Activated CD8-positive, alpha-beta memory T cell treated with anti-CD3 and anti-CD28 coated beads for 24 hours (primary cell): ENCODE results near the gene ATG7.
"Not testable (repeated sequence)": the region's sequence is repeated elsewhere in the genome, so short reads cannot be mapped to it uniquely, and the experiment has no call there.

ENCODE experiments used
- DNase-seq: peaks from one replicate; pipeline ENCODE4 v3.0.0-alpha.2; 2020

Gene ATG7

DNA sequence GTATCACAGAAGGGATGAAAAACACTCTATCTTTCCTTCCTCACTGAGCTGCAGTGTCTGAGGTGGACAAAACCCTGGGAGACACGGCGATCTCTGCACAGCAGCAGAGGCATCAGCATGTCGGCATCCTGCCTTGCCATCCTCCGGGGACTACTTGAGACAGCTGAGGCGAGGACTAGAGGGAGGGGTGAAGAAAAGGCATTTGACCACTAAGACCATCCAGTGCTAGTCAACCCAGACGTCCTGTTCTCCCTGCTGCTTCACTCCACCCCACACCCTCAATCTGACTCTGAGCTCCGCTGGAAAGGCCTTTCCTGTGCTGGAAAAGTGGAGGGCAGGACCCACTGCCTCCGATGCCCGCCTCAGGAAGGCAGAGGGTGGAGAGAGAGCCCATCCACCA is 304.3 kb downstream of the ATG7 start:
- DNase-seq, result no peak

DNA sequence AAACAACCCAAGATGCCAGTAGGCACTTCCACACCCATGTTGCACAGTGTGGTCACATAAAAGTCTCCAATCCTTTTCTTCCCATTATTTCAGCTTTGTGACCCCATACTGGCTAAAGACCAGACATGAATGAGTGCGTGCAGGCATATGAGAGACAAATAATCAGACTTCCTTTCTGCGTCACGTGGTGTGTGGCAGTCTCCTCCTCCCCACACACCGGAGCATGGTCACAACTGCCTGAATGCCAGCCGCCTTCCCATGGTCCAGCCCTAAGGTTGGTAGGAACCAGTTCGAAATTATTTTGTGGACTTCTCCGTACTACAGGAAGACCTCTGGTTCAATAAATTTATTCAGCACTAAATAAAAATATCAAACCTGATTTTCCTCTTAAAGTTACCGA is 306.0 kb downstream of the ATG7 start:
- DNase-seq, result no peak

DNA sequence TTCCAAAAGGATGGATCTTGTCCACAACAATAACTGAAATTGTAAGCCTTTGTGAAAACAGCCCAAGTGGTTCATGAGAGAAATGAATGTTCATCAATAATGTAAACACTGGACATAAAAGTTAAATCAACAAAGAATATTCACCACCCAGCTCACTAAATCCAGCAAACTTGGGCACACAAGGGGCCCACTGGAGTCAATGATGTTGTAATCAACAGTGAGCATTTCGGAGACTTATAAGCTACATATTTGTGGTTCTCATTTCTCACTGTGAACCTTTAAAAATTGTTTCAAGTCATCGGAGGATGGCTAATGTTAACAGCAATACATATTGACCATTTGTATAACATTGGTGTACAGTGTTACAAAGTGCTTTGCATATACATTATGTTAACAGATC is 308.4 kb downstream of the ATG7 start:
- no peak for DNase-seq

DNA sequence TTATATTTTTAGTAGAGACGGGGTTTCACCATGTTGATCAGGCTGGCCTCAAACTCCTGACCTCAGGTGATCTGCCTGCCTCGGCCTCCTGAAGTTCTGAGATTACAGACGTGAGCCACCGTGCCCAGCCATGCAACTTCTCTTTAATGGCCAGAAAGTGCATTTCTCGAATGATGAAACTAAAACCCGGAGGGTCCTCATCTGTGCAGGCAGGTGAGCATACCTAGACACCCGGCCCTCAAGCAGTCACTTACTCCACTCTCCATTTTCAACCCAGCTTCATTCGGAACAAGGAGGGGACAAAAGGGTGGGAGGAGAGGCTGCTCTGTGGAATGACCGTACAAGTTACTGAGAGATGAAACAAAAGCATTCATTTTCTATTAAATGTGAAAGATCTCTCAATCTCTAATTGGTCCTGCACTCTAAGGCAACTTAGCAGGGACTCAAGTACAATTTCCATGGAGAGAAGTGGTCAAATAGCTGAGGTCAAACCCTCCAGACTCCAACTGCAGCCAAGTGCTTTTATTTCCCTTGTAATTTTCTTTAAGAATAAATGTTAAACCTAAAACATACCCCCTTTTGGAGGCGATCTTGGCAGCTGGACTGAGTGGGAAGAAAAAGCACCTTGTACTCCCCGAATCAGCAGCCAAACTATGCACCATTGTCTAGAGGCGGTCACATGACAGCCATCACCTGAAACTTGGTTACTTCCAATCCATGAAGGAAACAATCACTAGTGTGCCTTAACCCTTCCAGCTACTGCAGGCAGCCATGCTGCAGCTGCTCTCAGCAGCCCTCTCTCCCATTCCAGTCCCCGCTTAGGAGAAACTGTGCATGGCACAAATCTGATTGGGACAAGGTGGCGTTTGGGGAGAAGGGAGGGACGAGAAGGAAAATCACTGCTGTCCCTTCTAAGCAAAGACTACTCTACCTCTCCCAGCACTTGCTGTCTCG is 309.3 kb downstream of the ATG7 start:
- DNase-seq, result no peak

DNA sequence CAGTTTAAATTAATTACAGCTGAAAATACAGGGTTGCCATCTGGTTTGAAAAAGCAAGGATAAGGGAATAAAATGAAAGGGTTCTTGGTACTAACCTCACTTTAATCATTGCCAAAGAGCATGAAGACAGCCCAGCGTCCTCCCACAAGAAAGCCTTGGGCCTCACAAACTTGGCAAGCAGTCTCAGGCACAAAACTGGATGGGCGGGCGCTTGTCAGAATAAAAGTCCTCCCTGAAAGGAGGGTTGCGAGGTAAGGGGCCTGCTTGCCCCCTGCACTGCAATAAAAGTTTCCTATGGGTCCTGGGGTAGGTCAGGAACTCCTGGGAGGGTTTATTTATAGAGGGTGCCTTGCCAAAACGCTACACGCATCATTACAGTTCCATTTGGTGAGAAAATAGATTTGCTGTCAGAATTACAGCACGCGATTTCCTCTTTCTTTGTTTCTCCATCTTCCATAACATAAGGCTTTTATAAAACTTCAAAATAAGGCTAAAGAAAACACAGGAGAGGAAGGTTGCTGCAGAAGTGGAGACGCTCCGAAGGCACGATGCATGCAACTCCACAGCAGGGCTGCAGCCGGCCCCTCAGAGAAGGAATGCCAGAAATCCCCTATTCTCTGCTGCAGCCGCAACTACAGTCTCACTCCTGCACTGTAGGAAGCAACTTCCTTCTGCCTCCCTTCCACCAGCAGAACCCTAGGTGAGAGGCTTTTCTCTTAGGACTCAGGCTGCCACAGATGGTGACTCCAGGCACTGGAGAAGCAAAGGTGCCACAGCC is 310.2 kb downstream of the ATG7 start:
- DNase-seq, result no peak

DNA sequence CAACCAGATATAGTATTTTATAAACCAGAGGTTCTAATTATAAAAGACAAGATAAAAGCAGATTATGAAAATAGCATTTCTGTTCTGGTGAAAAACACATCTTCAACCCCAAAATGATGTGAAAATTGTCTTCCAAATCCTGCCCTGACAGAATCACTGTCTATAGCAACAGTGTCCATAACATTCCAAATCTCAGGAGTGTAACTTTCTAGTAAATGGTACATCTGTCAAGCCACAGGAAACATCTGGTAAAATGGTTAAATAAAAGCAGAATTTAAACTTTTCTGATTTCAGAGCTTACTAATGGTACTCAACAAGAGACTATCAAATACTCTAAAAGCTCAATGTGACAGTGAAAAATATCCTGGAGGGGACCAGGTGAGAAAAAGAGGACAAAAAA is 311.0 kb downstream of the ATG7 start:
- no peak for DNase-seq

DNA sequence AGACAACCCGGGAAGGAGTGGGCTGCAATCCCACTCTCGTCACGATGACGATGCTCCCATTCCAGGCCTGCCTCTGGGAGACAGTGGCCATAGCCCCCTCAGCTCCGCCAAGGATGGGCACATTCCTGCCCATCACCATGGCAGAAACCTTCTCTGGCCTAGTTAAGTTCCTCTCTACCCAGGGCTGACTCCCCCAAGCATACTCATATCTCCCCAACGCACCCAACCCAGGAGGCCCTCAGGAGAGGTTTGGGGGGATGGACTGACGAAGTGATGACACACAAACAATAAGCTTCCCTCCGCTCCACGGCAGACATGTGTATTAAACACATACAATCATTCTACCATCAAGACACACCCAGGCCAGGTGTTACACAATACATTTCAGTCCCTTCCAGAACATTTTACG is 311.4 kb downstream of the ATG7 start:
- DNase-seq, result no peak

DNA sequence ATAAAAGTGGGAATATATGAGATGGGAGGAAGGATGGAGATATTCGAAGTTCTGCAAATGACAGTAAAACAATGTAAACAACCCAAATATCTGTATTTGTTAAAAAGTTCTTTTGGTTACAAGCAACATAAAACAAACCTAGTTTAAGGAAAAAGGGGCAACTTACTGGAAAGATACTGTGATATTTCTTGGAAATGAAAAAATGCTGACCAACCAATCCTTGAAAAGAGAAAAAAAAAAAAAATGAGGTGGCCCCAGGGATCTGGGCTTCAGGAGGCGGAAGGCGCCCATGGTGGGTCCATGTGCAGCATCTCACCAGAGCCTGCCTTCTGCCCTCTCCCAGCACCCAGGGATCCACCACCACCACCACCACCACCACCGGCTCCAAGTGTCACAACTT is 312.4 kb downstream of the ATG7 start:
- DNase-seq, result no peak

DNA sequence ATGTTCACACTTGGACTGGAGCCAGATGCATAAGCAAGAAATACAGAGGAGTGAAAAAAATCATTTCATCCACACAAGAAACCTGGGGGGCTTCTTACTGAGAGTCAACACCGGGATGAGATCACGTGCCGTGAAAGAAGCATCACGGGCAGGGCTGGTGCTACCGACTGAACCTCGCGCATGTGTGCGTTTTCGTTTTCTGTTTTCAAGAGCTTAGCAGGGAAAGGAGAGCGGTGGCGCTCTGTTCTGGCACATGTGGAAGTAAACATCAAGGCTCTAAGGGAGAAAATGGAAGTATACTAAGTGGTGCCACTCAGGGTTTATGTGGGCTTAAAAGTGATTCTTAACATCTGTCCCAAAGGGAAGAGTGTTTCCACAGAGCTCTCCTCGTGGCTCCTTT is 315.6 kb downstream of the ATG7 start:
- no peak for DNase-seq

DNA sequence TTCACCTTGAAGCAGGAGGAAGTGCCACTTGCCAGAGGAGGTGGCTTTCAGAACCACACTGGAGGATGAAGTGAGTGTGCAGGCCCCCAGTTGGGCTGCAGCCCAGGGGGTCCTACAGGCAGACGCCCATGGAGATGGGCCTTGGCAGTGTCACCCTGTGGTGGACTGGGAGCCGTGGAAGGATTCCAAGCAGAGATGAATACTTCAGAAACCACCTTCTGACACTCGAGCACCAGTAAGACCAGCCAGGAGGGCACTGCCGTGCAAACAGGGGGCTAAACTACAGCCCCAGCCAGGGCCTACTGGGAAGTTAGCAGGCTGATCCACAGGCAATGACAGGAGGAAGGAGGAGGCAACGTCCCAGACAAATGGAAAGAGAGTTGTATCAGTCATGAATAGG is 316.1 kb downstream of the ATG7 start:
- no peak for DNase-seq

DNA sequence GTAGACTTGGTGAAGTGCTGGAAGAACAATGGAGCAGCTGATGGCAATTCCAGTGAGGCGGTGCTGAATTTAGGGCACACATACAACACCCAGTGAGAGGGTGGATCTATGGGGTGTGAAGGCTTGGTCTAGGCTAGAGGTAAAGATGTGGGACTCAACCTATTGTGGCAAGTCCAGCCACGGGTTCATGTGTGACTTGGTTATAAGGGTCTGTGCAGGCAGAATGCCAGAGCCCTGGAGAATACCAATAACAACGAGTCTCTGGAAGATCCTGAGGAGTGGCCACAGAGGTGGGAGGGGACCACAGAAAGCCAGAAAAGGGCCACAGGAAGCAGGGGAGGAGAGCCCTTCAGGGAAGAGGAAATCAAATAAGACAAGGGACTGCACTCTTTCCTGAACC is 316.6 kb downstream of the ATG7 start:
- DNase-seq, result no peak

DNA sequence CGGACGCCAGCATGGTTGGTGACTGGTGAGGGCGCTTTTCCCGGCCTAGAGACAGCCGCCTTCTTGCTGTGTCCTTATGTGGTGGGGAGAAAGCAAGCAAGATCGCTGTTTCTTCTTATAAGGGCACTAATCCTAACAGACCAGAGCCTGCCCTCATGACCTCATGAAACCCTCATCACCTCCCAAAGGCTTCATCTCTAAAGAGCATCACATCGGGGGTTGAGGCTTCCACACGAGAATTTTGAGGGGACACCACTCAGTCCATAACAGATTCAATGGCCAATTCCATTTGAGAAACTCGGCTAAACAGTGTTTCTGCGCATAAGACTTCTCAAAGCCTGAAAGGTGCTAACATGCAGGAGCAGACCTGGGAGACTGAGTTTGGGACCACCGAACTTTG is 317.5 kb downstream of the ATG7 start:
- no peak for DNase-seq

DNA sequence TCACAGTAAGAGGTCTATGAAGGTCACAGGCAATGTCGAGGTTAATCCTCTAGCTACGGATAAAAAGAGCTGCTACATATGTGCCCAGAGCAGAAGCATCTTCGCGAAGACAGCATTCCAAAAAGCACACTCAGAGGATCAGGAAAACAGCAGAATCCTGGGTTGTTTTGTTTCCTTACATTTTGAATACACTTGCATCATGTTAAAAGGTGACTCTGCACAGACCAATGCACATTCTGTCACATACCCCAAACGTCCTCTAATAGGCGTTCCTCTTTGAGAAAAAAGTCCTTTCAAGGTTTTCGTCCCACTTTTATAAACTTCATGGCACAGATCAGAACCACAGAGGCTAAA is 318.8 kb downstream of the ATG7 start:
- no peak for DNase-seq

DNA sequence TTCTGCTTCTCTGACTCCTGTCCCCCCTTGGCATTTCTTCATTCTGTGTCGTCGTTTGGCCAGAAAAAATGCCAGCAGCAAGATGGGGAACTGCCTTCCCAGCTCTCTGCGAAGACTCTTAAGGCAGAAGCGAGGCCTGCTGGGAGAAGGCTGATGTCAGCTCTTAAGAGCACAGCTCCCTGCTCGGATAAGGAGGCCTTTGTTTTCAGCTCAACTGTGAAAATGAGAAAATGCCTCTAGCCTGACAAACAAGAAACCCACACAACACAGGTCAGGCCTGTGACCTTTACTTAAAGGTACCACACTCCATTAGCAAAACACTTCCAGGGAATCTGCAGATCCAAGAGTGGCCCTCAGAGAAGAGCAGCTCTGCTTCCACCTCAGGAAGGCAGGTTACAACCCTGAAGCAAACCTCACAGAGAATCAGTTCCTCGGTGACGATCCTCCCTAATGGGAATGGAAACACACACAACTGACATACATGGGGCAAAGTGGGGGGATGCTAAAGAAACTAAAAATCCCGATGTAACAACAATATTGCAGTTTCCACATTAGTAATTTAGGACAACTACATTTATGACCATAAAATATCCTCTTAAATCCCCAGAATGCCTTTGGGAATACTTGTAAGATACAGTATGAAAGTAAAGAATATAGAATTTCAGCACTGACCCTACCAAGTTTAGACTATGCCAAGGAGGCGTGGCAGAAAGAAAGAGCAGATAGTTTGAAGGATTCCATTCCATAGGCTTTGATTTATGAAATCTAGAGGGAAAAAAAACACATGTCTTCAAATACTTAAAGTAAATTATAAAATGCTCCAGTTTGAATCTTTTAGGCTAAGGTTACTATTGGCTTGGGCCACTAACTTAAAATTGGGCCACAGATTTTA is 319.4 kb downstream of the ATG7 start:
- no peak for DNase-seq

DNA sequence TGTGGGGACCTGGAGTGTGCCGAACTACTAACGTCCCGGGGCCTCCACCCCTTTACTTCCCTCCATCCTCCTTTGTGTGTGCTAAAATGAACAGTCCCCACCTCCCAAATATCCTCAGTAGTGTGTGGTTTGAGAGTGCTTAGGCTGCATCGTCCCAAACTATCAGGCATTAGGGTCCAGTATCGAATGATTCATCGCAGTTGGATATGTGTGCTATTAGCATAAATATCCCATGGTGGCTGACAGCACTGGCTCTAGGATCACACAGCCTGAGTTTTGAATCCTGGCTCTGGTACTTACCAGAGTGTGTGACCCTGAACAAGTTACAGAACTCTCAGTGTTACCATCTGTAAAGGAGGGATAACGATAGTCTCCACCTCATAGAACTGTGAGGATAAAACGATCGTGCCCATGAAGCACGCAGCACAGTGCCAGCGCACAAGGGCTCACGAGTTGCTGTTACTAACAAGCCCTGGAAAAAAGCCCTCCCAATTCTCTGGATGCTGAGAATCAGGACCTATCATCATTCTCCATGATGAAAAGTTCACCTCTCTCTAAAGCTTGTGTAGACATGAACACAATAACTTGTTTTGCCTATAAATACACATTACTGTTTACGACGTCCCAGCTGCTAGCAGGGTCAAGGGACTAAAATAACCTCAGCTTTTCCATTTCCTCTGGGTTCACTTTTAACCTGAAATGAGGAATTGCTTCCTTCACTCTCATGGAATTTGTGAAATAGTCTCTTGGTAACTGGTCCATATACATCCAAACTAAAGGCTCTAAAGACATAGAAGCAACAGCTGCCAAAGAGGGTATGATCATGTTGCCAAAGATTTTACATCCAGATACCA is 320.5 kb downstream of the ATG7 start:
- DNase-seq, result no peak

DNA sequence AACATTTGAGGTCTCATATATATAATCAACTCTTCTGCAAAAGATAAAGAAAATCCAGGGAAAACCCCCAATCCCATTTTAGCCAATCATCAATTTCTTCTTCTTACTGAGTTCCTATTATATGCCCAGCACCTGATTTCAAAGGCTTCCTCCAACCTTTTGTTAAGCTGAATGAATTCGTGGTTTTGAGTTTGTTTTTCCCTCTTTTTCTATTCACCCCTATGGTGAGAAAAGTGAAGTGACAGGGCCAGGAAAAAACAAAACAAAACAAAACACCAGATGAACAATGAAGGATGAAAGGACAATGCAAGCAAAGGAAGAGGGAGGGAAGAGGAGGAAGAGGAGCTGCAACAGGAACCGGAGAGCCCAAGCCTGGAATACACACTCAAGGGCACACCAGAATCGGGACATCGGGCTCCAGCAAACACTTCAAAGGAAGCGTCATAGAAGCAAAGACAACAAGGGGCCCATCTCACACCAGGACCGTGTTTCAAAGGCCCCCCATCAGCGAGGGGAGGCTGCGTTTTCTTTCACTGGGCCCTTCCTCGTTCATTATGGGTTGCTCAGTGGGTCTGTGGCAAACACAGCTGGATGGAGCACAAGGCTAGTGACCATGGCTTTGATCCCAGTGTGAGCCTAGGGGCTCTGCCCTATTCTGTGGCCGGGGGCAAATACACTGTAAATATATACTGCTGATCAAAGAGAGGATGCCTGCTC is 321.3 kb downstream of the ATG7 start:
- DNase-seq, result no peak

DNA sequence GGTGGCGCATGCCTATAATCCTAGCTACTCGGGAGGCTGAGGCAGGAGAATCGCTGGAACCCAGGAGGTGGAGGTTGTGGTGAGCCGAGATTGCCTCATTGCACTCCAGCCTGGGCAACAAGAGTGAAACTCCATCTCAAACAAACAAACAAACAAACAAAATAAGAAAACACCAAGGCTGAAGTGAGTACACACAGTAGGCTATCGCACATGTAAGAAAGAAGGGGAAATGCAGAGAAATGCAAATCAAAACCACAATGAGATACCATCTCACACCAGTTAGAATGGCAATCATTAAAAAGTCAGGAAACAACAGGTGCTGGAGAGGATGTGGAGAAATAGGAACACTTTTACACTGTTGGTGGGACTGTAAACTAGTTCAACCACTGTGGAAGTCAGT is 322.8 kb downstream of the ATG7 start:
- not testable (repeated sequence) for DNase-seq

DNA sequence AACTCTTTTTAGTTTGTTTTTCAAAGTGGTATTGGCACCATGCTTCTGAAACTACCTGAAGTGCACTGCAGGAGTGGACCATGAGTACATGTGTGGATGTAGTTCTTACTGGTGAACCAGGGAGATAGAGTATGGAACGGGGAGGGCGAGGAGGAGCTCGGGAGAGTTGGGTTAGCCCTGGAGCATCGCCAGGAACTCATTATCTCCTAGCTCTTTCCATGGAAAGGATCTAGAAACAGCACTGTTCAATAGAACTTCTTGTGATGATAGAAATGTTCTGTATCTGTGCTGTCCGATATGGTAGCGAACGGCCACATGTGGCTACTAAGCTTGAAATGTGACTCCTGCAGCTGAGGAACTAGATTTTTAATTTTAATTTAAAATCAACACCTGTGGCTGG is 324.2 kb downstream of the ATG7 start:
- no peak for DNase-seq

DNA sequence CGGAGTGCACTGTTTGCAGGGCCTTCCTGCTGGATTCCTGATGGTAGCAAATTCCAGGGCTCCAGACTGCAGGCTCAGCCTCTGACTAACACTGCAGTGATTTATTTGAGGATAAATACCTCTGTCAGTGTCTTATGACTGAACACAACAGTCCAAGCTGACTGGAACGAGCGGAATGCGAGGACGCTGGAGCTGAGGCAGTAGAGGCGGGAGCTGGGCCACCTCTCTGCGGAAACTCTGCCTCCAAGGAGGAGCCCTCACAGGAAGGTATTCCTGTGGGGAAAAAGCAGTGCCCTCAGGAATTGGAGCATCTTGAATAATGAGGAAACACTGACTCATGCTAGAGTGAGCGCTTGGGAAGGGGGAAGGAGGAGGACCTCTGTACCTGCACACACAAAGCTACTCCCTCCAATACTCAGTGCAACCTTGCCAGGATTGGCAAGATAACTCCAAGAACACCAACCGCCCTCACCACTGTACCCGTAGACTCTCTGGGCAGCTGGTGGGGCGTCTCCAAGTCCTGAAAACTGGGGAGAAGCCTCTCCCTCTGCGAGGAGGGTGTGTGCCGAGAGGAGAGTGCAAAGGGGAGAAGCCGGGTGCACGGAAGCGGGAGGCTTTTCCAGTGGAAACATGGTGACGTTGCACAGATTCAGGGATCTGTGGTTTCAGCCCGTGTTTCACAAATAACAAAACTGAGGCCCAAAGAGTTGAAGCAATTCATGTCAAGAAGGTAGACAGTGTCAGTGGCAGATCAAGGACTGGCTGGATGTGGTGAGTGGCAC is 328.5 kb downstream of the ATG7 start:
- DNase-seq, result no peak

DNA sequence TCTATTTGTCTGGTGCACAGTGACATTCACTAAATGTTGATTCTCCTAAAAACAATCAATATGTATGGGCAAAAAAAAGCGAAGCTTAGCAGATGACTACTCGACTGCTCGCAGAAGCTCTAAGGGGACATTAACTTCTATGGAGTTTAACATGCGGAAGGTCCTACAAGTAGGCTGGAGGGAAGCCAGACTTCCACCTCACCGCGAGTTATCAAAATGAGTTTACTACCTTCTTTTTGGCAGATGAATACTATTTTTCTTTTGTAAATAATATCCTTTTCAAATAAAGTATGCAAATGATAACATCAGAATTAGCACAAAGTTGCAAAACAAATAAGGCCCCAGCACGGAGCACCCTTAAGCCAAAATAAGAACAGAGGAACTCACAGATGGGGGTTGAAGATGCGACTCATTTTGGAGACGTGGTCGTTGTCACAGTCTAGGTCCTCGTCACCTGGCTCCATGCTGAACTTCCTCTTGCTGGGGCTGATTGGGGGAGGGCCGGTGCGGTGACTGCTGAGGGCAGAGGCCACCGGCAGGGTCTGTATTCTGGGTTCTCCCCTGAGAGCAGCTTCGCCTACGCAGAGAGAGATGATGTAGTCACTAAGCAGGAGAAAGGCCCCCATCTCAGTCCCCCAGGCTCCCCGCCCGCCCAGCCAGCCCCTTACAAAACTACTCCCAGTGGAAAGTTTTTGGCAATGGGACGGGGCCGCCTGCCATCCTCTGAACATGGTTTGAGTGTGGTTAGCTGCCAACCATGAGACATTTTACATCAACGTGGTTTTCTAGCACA is 329.4 kb downstream of the ATG7 start:
- peak; percentile 68 for DNase-seq
